ENCODE data around the gene GAS2L1.

Gene GAS2L1

DNA sequence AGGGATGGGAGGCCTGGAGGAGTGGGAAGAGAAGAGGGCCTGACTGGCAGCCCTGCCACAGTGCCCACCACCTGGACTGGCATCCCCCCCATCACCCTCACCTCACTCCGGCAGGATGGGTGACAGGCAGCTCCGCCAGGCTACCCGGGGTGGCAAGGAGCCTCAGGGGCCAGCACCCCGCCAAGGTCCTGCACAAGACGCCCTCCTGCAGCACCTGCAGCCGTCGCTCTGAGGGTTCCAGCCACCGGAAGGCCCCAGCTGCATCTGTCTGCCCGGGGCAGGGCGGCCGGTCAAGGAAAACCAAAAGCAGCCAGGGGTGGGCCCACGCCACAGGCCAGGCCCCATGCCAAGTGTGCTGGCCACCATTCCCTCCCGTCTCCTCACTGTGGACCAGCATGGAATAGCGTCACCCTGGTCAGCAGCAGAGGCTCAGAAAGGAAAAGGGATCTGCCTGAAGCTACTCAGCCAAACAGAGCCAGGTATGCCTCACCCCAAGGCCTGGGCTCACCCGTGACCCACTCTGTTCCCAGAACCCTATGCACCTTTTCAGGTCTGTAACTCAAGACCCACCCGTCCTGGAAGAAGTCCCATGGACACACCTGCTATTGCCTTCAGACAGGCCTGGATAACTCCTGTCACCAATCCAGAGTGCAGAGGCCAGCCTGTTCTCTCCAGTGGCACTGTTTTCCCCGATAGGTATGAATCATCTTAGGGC, 45.7 kb upstream of the GAS2L1 start:
- POLR2A ChIA-PET (ENCODE audit: low non-redundant PET), result no interaction called here
- peak overlapping the region; percentile 57 for H3K27ac ChIP-seq
- TF ChIP-seq, protein P1, sequence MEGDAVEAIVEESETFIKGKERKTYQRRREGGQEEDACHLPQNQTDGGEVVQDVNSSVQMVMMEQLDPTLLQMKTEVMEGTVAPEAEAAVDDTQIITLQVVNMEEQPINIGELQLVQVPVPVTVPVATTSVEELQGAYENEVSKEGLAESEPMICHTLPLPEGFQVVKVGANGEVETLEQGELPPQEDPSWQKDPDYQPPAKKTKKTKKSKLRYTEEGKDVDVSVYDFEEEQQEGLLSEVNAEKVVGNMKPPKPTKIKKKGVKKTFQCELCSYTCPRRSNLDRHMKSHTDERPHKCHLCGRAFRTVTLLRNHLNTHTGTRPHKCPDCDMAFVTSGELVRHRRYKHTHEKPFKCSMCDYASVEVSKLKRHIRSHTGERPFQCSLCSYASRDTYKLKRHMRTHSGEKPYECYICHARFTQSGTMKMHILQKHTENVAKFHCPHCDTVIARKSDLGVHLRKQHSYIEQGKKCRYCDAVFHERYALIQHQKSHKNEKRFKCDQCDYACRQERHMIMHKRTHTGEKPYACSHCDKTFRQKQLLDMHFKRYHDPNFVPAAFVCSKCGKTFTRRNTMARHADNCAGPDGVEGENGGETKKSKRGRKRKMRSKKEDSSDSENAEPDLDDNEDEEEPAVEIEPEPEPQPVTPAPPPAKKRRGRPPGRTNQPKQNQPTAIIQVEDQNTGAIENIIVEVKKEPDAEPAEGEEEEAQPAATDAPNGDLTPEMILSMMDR (conservative IDR thresholded peaks at IDR 0.05; ENCODE audit: low read depth), result no peak
- DNase-seq (ENCODE audit: low spot score), result no peak
- CTCF ChIA-PET, result interaction anchor here (0.7 to 1.0 kb wide), 2 partner anchors 15 to 1316 kb away, joined by 3 to 4 read pairs; no protein-coding TSS in a partner anchor

DNA sequence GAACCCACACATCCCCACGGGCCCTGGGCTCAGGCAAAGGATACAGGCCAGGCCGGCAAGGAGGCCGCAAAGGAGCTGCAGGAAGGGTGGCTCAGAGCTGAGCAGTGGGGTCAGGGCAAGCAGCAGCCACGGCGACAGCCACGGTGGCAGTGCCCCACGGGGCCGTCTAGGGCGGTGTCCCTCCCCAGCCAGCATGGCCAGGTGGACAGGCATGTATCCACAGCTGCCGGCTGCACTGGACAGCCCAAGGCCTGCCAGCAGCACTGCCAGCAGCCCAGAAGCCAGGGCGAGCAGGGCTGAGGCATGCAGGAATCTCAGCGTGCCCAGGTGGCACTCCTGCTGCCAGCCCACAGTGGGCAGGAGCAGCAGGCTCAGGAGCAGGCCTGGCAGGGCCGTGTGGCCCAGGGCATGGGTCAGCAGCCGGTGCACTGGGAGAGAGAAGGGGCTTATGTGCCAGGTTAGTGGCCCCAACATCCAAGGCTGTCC, 42.6 kb upstream of the GAS2L1 start:
- TF ChIP-seq, protein P1 (conservative IDR thresholded peaks at IDR 0.05; ENCODE audit: low read depth), result no peak
- H3K27ac ChIP-seq, result peak overlapping the region; percentile 26
- CTCF ChIA-PET, result no interaction called here
- POLR2A ChIA-PET (ENCODE audit: low non-redundant PET), result no interaction called here
- DNase-seq (ENCODE audit: low spot score), result no peak

DNA sequence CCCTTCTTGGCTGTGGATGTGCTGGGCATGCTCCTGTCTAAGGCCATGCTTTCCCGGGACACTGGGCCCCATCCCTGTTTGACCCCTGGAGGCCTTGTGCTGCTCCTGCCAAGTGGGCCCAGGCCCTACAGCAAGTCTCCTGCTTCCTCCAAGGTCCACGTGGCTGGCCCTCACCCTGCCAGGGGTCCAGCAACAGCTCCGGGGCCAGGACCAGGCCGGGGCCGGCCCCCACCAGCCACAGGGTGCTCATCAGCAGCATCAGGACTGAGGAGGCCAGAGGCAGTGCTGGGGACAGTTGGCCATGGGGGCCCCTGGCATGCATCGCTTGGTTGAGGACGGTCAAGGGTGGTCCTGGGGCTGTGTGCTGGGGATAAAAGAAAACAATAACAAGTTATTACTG, 41.1 kb upstream of the GAS2L1 start:
- DNase-seq (ENCODE audit: low spot score), result no peak
- POLR2A ChIA-PET (ENCODE audit: low non-redundant PET), result no interaction called here
- CTCF ChIA-PET, result interaction anchor here (0.6 to 1.4 kb wide), 2 partner anchors 20 to 160 kb away, joined by 3 to 8 read pairs; no protein-coding TSS in a partner anchor
- TF ChIP-seq, protein P1 (conservative IDR thresholded peaks at IDR 0.05; ENCODE audit: low read depth), result no peak
- H3K27ac ChIP-seq, result peak overlapping the region; percentile 91

DNA sequence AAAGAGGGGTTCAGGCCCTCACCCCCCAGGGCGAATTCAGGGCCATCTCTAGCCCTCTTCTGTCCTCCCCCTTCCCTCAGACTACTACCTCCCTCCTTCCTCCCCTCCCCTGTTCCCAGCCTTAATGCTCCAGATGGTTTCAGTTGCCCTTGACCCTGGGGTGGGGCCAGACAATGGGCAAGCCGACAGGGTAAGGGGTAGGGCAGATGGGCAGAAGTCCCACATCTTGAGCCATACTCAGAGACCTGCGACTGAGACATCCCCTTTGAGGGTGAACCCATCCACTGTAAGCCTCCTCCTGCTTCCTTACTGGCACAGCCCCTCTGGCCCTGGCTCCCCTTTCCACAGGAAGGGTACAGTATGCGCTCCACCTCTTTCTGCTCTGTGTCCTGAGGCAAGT, 40.5 kb upstream of the GAS2L1 start:
- peak overlapping the region; percentile 91 for H3K27ac ChIP-seq
- CTCF ChIA-PET, result interaction anchor here (0.6 to 1.4 kb wide), 2 partner anchors 20 to 161 kb away, joined by 3 to 8 read pairs; no protein-coding TSS in a partner anchor
- no peak for DNase-seq (ENCODE audit: low spot score)
- TF ChIP-seq, protein P1 (conservative IDR thresholded peaks at IDR 0.05; ENCODE audit: low read depth), result no peak
- POLR2A ChIA-PET (ENCODE audit: low non-redundant PET), result no interaction called here

DNA sequence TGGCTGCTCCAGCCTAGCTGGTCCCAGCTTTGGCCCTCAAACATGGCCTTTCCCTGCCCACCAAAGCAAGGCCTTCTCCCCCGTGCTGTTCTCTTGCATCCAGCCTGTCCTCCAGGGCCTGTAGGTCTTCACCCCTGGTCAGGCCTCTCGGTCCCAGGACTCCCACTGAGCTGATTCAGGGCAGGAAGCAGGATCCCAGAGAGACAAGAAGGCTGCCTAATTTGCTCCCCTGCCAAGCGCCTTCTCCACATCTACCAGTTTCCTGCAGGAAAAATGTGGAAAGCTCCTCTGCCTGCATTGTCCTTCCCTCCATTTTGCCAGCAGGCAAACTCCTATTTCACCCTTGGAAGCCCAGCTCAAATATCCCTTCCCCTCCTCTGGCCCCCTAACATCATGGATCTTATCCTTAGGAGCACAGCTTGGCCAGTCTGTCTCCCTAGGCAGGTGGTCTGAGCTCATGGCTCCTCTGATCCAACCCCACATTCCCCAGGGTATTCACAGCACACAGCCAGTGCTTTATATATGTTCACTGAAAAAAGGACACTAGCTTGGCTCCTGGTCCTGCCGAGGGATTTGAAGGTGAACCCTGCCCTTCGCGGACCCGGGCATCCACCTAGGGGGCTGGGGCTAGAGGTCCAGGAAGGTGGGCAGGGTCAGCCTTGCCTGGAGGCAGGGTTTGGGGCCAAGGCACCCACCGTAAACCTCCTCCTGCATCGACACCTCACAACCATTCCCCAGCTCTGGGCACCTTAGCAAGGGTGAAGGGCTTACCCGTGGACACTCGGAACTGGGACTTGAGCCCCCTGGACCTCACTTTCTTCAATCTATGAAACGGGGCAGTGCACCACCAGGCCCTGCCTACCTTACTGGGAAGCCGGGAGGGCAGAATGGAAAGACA, 39.6 kb upstream of the GAS2L1 start:
- peak overlapping the region; percentile 91 for H3K27ac ChIP-seq
- DNase-seq (ENCODE audit: low spot score), result no peak
- POLR2A ChIA-PET (ENCODE audit: low non-redundant PET), result interaction anchor here (0.5 kb wide), 1 partner anchor 683 kb away, joined by 4 read pairs; no protein-coding TSS in a partner anchor
- CTCF ChIA-PET, result no interaction called here
- TF ChIP-seq, protein P1 (conservative IDR thresholded peaks at IDR 0.05; ENCODE audit: low read depth), result no peak

DNA sequence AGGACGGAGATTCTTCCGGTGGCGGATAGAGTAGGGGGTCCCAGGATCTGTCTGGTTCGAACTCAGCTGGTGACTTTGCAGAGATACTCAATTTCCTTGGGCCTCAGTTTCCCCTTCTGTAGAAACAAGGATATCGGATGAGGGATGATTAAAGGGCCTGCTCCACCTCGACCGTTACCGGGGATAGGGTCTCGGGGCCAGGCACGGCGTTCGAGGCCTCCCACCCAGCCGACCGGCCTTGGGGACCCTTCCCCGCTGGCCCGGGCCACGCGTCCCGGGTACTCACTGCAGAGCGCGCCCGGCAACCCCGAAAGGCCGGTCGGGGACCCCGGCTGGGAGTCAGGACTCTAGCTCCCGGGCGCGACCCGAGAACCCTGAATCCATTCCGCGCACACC, 39.0 kb upstream of the GAS2L1 start:
- TF ChIP-seq, protein P1 (conservative IDR thresholded peaks at IDR 0.05; ENCODE audit: low read depth), result no peak
- CTCF ChIA-PET, result no interaction called here
- no peak for DNase-seq (ENCODE audit: low spot score)
- peak overlapping the region; percentile 91 for H3K27ac ChIP-seq
- POLR2A ChIA-PET (ENCODE audit: low non-redundant PET), result no interaction called here
